Lower lobe of right lung (tissue), 2 donors: ENCODE measurements around the gene FRMD1. TPM values are rescaled to one million over a fixed set of nuclear protein-coding genes. Genes with fewer than 3 reads are reported as not detected.

Experiments used
- ATAC-seq, 2 donors: fragments of 200-7000 bp; cut with Tn5 transposase; one replicate each; pipeline ENCODE4 v1.9.1; 2020 to 2022; ENCODE audit warnings: mild to moderate bottlenecking in 2 of 2, moderate library complexity in 2 of 2
- DNase-seq: peaks from one replicate; pipeline ENCODE4 v3.0.0-alpha.2; 2020
- H3K27ac ChIP-seq: fragments of 200-600 bp; one replicate; pipeline ENCODE4 v1.8.0; 2022
- H3K27me3 ChIP-seq: fragments of 200-600 bp; one replicate; pipeline ENCODE4 v1.8.0; 2022; ENCODE audit warnings: low read depth
- H3K36me3 ChIP-seq: fragments of 200-600 bp; one replicate; pipeline ENCODE4 v1.8.0; 2022; ENCODE audit warnings: mild to moderate bottlenecking
- H3K4me1 ChIP-seq: fragments of 200-600 bp; one replicate; pipeline ENCODE4 v1.8.0; 2022
- H3K4me3 ChIP-seq: fragments of 200-600 bp; one replicate; pipeline ENCODE4 v1.8.0; 2022; ENCODE audit warnings: mild to moderate bottlenecking
- H3K9me3 ChIP-seq: fragments of 200-600 bp; one replicate; pipeline ENCODE4 v1.8.0; 2022
- intact Hi-C: fragments of 100-400 bp; cut with DNase I; formaldehyde crosslinking; loops from one replicate; pipeline ENCODE4 v1.11.0; 2022
- total RNA-seq: library from RNA; stranded (reverse); fragmentation: NEBNext Ultra II Directional; extraction: Animal tissue kit (Norgen Biotek cat#: 25700); gene quantifications from one replicate; pipeline ENCODE4 v1.2.1, GENCODE V29; 2021
- TF ChIP-seq, protein P1 (sequence below): fragments of 200-600 bp; IDR thresholded peaks from one replicate; pipeline ENCODE4 v1.8.0; 2022; ENCODE audit warnings: antibody characterized with exemption, mild to moderate bottlenecking
- donor health status: DM: no; HTN: yes; CAD: no; lungs with severe emphysema.

The FRMD1 gene
- total RNA-seq, 1 donor from 2014 or later: not detected

- no peaks in the 10 kb centered on the region for H3K9me3 ChIP-seq
- H3K27ac ChIP-seq: no peak overlapping the region
- H3K4me3 ChIP-seq: no peak overlapping the region
- no peaks in the 10 kb centered on the region for H3K4me1 ChIP-seq
- no peaks in the 10 kb centered on the region for H3K36me3 ChIP-seq
- H3K27me3 ChIP-seq: peaks cover under 1% of the 10 kb centered on the region
- DNase-seq (peak; percentile 20), ATAC-seq (no peak)
- intact Hi-C loops: no loop called here
- TF ChIP-seq, protein P1, sequence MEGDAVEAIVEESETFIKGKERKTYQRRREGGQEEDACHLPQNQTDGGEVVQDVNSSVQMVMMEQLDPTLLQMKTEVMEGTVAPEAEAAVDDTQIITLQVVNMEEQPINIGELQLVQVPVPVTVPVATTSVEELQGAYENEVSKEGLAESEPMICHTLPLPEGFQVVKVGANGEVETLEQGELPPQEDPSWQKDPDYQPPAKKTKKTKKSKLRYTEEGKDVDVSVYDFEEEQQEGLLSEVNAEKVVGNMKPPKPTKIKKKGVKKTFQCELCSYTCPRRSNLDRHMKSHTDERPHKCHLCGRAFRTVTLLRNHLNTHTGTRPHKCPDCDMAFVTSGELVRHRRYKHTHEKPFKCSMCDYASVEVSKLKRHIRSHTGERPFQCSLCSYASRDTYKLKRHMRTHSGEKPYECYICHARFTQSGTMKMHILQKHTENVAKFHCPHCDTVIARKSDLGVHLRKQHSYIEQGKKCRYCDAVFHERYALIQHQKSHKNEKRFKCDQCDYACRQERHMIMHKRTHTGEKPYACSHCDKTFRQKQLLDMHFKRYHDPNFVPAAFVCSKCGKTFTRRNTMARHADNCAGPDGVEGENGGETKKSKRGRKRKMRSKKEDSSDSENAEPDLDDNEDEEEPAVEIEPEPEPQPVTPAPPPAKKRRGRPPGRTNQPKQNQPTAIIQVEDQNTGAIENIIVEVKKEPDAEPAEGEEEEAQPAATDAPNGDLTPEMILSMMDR: no peak
These were observed 13.5 kb upstream of the FRMD1 start for GRCh38 chr6:168092541-168092940.

DNA sequence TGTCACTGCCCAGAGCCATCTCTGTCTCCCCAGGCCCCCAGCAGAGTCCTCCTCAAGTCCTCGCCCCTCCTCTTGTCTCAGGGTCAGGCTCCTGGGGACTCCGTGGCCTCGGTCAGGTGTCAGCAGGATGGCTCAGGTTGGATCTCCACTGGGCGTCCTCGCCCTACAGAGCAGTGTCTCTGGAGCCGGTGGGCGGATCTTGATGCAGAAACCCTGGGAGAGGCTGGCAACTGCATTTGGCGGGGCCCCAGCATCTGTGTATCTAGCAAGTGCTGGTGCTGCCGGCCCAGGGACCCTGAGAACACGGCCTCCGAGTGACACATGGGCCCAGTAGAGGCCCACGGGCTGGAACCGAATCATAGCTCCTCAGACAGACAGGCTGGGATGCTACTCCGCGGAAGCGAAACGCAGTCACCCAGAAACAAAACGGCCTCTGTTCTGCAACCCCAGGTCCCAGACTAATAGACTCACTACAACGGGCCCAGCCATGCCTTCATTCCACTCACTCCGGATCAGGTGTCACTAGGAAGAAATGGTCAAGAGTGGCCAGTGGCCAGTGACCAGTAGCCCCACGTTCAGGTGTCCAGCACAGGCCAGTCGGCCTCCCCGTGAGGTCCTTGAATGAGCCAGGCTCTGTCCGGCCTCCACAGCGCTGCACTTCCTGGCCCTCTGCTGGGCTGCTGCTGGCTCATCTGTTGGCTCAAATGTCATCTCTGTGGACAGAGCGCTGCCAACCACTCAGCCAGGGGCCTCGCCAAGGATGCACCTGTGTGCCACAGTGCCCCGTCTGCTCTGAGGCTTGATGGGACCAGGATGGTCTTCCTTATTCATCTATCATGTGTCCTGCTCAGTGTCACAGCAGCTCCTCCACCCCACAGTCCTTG, 12.6 kb upstream of the FRMD1 start:
- TF ChIP-seq, protein P1: no peak
- H3K9me3 ChIP-seq: no peaks in the 10 kb centered on the region
- peak; percentile 35 for DNase-seq
- no peak overlapping the region for H3K27ac ChIP-seq
- H3K36me3 ChIP-seq: no peaks in the 10 kb centered on the region
- no peaks in the 10 kb centered on the region for H3K4me1 ChIP-seq
- no peak overlapping the region for H3K4me3 ChIP-seq
- intact Hi-C loops: no loop called here
- no peaks in the 10 kb centered on the region for H3K27me3 ChIP-seq
- ATAC-seq: no peak

GRCh38 chr6:168090706-168091105, 11.7 kb upstream of the FRMD1 start:
- H3K9me3 ChIP-seq: no peaks in the 10 kb centered on the region
- no peak for ATAC-seq
- no peaks in the 10 kb centered on the region for H3K36me3 ChIP-seq
- H3K4me3 ChIP-seq: no peak overlapping the region
- H3K27me3 ChIP-seq: no peaks in the 10 kb centered on the region
- TF ChIP-seq, protein P1: no peak
- intact Hi-C loops: no loop called here
- peak; percentile 33 for DNase-seq
- no peaks in the 10 kb centered on the region for H3K4me1 ChIP-seq
- no peak overlapping the region for H3K27ac ChIP-seq

DNA sequence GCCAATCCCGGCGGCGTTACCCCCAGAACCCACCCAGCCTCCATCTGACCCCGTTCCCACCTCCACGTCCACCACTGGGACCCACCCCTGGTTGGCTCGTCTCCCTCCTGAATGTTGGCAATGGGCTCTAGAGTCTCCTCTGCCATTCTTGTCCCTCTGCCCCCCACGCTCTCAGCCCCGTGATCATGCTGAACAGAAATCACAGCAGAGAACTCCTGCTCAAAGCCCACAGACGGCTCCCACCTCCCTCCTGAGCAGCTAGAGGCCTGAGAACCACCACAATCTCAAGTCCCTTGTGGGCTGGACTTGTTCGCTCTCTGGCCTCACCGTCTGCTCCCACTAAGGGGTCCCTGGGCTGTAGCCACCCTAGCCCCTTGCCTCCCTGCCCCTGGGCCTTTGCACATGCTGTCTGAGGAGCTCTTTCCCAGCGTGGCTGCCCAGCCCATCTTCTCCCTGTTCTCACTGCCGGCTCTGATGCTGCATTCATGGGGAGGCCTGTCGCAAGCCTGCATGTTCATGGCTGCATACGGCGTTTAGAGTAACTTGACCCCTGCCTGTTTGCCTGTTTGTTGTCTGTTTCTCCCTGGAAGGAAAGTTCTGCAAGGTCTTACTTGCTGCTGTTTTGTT, 11.2 kb upstream of the FRMD1 start:
- TF ChIP-seq, protein P1: no peak
- Histone ChIP-seq H3K9me3 (no peaks in the 10 kb centered on the region), H3K4me1 (no peaks in the 10 kb centered on the region), H3K36me3 (no peaks in the 10 kb centered on the region), H3K4me3 (no peak overlapping the region), H3K27ac (no peak overlapping the region), H3K27me3 (no peaks in the 10 kb centered on the region)
- ATAC-seq (no peak), DNase-seq (peak; percentile 26)
- intact Hi-C loops: no loop called here

DNA sequence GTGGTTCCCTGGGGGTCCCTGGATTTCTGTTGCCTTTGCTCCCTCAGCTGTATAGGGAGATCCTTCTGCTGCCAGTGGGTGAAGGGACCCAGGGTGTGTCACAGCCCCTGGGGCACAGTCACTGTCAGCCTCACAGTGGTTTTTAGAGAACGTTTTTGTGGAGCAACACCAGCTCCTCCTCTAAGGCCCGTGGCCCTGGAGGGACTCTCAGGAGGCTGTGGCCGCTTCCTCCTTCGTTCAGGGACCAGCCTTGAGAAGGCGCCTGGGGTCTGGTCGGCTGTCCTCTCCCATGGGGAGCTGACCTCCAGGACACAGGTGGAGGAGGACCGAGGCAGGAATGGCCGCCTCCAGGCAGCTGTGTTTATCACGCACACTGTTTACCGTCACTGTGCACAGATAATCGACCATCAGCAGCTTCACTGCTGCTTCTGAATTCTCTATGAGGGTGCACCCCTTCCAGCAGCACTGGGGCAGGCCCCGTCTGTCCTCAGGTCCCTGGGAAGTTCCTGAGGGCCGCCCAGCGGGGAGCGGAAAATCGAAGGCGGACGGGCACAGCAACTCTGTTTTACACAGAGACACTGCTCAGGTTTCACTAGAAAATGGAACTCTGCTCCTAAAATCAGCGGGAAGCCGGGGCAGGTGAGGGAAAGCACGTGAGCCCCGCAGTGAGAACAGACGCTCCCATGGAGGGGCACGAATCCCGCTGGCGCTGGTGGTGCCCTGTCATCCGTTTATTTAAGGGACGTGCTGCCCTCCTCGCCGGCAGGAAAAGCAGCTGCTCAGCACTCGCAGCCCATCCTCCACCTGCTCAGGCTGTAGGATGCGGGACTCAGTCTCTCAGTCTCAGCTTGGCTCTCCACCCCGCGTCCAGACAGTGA, 10.4 kb upstream of the FRMD1 start:
- DNase-seq: peak; percentile 32
- intact Hi-C loops: no loop called here
- Histone ChIP-seq H3K27me3 (no peaks in the 10 kb centered on the region), H3K9me3 (no peaks in the 10 kb centered on the region), H3K4me1 (no peaks in the 10 kb centered on the region), H3K4me3 (no peak overlapping the region), H3K27ac (no peak overlapping the region), H3K36me3 (no peaks in the 10 kb centered on the region)
- no peak for ATAC-seq
- TF ChIP-seq, protein P1: no peak
